Esophagus squamous epithelium (tissue), 4 donors: Measurements from ENCODE around the gene ASB2.

Experiments used
- CTCF ChIP-seq, 6 experiments: fragments of 450-650 bp in 4 of 6; fragments of 200-600 bp in 2 of 6; sonication (generic) in 2 of 6; IDR thresholded peaks; one replicate each; pipeline ENCODE4 v1.5.1; 2016 to 2019; ENCODE audit warnings: antibody characterized with exemption in 6 of 6, mild to moderate bottlenecking in 4 of 6, moderate library complexity in 4 of 6
- POLR2A ChIP-seq, 4 donors: fragments of 450-650 bp; IDR thresholded peaks; one replicate each; pipeline ENCODE4 v1.6.1; 2017; ENCODE audit warnings: antibody characterized with exemption in 4 of 4, mild to moderate bottlenecking in 4 of 4, moderate library complexity in 3 of 4

- no peak for TF ChIP-seq CTCF (IDR thresholded peaks at IDR 0.05)
- no peak for TF ChIP-seq POLR2A (IDR thresholded peaks at IDR 0.05)
Measured at GRCh38 chr14:93960108-93960475, 16.3 kb downstream of the ASB2 start.
